NCI-H1105 treated with DMSO at 0.1 percent for 48 hours (cell line): ENCODE measurements around the gene PDE11A.

Experiments
- DNase-seq: peaks from one replicate; lab custom pipeline; 2025; lab: John Stamatoyannopoulos, UW

The PDE11A gene

DNA sequence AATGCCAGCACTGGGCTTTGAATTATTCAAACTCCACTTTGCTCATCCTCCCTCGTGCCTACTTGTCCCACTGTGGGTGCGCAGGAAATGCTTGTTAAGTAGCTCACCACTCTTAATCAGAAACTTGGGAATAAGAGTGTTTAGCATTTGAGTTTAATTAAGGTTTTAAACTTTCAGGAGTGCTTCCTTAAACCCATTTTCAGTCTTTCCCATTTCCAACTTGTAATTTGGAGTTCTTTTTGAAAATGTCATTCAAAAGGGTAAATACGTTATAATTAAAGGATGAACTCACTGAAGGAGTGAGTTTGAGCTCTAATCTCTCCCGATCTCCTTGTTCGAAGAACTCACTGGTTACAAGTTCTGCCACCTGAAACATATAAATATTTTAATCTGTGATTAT, 403.4 kb downstream of the PDE11A start:
- no peak for DNase-seq

DNA sequence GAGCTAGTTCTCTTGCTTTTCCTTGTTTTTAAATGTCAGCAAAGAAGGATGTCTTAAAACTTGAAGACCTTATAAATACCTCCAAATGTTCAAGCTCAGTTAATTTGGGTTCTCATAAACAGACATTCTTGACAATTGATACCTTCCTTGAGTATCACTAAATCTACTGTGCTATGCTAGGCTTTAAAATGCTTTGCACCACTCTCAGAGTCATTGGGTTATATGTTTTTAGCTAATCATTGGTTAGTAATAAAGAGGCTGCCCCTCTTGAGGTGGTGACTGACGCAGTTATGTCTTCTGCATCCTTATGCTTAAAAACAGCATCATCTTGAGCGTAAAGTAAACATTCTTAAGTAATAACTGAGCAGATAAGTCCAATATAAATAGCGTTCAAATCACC, 404.0 kb downstream of the PDE11A start:
- DNase-seq = no peak

DNA sequence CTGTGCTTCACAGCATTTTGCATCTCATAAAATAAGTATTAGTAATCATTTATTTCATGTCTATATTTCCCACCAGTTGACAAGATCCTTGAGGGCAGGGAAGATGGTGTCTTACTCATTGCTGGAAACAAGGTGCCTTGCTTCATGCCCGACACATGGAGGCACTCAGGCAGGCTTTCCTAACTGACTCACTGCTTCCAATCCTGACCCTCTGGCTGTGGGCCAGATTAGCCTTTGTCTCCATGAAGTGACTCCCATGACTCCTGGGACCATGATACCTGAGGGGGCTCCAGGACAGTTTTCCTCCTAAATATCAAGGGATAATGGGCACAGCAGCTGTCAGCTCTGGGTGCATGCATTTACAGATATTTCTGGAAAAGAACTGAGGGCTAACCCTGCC, 405.0 kb downstream of the PDE11A start:
- DNase-seq = no peak

DNA sequence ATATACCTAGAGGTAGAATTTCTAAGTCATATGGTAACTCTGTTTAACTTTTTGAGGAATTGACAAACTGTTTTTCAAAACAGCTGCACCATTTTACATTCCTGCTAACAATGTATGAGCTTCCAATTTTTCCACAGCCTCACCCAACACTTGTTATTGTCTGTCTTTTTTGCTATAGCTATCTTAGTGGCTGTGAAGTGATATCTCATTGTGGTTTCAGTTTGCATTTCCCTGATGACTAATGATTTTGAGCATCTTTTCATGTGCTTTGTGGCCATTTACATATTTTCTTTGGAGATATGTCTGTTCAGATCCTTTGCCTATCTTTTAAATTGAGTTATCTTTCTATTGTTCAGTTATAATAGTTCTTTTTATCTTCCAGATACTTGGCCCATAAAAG, 406.2 kb downstream of the PDE11A start:
- DNase-seq = no peak

DNA sequence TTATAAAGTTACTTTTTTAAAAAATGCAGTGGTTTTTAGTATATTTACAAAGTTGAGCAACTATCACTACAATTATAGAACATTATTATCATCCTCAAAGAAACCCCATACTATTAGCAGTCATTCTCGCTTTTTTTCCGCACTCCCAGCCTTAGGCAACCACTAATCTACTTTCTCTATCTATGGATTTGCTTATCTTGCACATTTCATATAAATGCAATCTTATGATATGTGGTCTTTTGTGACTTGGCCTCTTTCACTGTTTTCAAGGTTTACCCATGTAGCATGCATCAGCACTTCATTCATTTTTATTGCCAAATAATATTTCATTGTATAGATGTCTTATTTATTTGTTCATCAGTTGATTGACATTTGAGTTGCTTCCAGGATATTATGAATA, 406.6 kb downstream of the PDE11A start:
- DNase-seq = no peak

DNA sequence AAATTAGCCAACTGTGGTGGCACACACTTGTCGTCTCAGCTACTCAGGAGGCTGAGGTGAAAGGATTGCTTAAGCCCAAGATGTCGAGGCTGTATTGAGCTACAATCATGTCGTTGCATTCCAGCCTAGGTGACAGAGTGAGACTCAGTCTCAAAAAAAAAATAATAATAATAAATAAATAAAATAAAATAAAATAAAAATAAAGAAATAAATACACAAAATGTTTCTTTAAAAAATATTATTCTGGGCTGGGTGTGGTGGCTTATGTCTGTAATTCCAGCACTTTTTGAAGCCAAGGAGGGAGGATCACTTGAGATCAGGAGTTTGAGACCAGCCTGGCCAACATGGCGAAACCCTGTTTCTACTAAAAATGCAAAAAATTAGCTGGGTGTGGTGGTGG, 407.2 kb downstream of the PDE11A start:
- no peak for DNase-seq

DNA sequence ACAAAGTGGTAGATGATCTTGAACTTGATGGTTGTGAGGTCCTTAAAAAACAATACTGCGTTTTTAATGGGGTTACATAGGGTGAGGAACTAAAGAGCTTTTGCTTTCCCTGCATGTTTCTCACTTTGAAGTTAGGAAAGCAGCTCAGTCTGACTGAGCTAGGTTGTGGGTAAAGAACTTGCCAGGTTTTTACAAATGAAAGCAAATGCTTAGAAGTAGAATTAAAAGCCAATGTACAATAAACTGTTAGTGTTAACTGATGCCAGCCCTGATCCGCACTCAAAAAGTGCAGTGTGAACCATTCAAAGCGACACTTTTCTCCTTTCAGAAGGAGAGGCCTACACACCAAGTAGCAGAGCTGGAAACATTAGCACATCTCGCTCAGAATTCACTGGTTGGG, 409.7 kb downstream of the PDE11A start:
- no peak for DNase-seq

DNA sequence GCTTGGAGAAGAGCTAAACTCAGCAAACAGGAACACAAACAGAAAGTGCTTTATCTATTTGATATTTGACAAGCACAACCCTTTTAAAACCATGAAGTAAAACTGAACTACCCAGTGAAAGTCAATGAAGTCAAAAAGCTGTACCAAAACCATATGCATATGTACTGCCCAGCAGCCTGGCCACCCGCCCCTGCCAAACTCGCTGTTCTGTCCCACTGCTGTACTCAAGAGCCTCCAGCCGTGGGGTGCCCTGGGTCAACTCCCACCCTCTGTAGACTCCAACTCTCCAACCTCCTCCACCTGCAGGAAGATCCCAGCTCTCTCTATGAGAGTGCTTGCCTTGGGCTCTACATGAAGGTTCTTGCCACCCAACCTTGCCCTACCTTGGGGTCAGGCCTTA, 411.8 kb downstream of the PDE11A start:
- no peak for DNase-seq

DNA sequence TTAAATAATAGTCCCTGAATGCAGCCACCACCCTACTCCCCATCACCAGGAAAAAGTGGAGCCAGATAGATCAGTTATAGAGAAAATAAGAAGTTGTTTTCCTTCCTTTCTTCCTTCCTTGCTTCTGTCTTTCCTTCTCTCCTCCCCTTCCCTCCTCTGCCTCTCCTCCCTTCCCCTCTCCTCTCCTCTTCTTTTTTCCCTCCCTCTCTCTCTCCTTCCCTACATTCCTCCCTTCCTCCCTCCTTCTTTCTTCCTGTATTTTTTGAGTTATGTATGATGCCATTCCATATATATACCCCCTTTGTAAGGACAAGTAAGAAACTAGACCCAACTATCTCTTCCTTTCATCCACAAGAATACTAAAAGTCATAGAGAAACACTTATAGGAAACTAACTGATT, 414.3 kb downstream of the PDE11A start:
- DNase-seq = no peak

DNA sequence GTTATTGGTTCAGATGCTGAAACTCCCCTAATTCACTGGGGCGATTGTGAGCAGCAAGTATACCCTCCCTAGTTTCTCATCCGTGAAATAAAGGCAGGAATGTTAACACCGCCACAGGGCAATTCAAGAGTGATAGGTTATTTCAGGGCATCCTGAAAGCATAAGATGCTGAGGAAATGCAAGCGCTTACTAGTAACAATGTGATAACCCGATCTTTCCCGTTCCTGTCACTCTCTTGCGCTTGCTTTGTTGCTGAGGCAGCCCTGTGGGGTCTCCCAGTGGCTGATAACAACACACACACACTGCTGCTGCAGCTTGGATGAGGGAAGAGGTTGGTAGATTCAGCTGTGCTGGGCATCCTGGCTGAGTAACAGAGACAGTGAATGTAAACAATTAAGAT, 420.7 kb downstream of the PDE11A start:
- no peak for DNase-seq

DNA sequence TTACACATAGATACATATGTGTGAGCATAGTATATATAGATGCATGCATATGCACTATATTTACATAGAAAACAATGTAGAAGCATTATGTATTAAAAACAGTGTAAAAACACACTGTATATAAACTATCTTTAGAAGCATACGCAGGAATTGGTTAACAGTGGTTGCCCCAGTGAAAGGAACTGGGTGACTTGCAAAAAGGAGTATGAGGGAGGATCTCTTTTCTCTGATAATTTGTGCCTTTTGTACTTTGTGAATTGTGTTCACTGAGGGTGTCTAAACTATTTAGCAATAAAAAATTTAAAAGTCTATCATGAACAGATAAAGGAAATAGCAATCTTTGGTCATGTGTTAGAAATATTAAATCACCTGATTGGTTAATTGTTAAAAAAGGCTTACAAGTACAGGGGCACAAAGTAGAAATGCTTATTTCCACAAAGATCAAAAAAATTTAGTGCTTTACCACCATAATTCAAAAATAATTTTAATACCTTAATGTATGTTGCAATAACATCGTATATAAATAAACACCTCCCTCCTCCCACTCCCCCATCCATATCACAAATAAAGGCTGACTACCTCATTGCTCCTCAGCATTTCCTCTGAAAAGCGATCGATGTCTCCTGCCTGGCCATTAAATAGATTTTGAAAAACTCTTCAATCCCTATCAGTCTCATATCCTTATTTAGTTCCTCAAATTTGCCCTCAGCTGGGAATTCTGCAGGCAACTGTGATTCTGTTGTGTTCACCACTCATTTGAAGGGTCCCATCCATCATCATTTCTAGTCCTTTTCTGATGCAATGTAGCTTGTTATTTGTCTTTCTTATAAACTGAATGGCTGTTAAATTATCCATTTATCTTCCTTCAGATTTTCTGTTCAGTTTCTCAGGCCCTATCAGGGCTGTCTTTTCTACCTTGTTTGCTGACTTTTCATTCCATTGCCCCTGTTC, 422.7 kb downstream of the PDE11A start:
- no peak for DNase-seq

DNA sequence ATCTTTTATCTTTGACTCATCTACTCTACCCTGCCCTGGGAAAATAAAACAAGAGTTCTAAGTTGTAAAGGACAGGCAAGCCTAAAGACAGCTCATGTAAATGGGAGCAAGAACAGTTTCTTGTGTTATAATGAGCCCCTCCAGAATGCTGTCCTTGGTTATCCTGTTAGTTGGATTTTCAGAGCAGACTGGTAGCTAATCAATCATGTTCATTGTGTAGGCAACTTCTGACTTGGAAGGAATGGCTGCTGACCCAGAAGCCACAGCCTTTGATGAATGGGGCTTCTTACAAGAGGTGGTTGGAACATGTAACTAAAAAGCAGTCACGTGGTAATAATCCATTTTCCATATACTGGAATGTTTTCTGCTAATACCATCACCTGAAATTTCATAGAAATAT, 425.8 kb downstream of the PDE11A start:
- DNase-seq = no peak

DNA sequence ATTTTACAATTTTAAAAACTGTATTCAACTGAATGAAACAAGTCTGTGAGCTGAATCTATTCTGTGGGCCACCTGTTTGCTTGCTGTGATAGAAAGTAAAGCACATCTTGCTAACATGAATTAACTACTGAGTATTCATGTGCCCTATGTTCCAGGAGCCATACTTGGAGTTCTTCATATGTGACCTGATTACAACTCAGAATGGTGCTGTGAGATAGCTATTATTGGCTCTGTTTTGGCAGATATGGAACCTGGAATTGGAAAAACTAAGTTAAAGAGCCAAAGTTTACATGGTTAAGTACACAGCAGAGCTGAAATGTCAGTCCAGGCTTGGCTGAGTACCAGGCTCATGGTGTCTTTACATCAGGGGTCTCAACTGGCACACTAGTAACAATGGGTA, 426.3 kb downstream of the PDE11A start:
- DNase-seq = no peak

DNA sequence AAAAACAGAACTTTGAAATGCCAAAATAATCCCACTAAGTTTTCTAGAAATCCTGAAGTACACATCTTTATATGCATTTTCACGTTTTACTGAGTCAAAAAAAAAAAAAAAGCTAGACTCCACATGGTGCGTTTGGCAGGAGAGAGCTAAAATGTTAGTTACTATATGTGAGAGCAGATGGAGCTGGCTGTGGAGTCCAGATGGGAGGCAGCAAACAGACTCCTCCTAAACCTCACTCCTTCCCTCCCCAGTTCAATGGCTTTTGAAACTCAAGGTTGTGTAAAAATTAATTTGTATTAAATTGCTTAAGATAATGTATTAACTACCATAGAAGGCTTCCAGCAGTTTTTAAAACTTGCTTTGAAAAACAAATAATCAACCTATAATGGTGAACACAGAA, 431.2 kb downstream of the PDE11A start:
- no peak for DNase-seq

DNA sequence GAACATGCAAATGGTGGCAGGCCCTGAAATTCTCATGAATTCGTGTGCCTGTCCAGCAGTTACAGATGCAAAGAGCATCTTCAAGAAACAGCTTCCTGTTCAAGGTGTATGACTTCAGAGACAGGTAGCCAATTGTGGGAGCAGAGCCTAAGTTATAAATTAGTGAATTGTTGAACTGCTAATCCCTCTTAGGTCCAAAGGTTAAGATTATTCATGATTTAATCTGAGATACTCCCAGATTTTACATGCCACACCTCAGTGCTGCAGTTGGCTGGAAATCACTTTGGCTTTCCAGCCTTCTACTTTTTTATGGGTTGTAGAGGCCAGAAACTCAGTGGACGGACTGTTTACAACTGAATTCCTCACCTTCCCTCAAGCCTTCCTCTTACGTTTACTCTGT, 432.2 kb downstream of the PDE11A start:
- DNase-seq = no peak

DNA sequence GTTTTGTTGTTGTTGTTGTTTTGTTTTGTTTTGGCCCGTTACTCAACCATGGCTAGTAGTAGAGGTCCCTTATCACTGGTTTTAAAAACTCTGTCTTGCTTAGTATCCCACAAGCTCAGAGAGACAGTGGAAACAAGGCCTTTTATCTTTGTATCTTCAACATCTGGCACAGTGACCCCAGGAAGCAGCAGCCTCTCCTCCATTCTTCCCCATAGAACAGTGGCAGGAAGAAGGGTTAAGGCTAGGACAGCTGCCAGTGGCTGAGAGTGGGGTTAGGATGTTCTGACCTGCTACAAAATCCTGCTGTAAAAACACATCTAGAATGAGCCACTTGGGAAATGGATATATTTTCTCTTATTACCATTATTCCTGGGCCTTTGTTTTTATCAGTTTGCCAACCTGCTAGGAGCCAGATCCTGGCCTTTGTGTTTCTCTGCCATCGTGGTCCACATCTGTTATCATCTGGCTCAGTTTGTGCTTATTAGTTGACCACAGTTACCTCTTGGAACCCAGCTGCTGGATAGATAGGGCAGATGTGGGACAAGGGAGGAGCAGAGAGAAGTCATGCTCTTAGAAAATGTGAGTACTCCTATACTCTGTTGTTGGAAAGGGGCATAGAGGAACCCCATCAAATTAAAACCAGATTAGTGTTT, 433.2 kb downstream of the PDE11A start:
- no peak for DNase-seq

DNA sequence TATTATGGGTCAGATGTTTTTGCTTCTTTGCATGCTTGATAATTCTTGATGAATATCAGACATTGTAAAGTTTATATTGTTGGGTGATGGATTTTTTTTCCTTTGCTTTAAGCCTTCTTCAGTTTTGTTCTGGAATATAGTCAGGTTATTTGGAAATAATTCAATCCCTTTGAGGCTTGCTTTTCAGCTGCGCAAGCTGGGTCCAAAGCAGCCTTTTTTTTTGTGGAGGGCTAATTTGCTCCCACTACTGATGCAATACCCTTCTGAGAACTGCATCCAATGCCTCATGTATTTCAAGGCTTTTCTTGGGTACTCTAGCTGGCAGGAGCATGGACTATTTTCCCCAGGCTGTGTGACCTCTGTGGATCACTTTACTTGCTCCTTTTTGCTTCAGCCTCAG, 434.1 kb downstream of the PDE11A start:
- DNase-seq = no peak

DNA sequence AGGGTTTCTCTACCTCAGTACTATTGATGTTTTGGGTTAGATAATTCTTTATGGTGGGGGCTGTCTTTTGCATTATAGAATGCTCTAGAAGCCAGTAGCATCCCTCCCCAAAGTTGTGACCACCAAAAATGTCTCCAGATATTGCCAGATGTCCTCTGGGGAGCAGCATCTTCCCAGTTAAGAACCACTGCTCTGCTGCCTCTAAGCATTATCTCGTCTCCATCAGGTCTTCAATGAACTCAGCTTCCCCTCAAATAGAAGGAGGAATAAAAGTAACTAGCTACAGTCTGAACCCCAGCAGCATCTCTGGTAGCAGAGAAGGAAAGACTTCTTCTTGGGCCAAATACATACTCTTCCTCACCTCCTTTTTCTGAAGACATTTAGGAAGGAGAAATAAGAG, 435.9 kb downstream of the PDE11A start:
- no peak for DNase-seq

DNA sequence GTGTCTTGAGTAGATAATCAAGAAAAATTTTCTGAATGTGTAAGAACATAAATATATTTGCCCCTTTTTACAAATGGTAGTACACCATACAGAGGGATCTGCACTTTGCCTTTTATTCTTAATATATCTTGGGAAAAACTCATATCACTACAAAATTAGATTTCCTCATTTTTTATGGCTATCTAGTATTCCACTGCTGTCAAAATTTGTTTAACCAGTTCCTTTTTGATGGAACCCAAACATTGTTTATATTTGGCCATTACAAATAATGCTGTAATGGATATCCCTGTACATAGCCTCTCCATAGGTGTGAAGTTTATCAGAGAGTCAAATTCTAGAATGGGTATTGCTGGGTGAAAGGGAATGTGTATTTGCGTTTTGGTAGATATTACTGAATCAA, 436.9 kb downstream of the PDE11A start:
- DNase-seq = no peak

DNA sequence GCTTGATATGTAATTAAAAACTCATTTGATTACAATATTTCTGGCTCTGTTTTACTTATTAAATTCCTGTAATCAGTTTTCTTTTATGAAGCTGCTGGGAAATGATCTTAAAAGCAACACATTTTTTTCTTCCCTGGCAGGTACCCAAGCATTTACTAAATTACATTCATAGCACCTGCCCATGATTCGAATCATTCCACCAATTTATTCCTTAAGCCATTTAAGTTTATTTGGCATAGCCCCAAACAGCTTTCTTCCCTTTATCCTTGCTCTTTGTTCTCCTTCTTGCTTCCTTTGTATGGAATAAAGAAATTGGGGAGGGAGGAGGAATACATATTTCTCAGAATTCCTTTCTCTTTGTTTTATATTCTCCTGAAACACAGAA, 438.7 kb downstream of the PDE11A start:
- DNase-seq = peak; percentile 42

DNA sequence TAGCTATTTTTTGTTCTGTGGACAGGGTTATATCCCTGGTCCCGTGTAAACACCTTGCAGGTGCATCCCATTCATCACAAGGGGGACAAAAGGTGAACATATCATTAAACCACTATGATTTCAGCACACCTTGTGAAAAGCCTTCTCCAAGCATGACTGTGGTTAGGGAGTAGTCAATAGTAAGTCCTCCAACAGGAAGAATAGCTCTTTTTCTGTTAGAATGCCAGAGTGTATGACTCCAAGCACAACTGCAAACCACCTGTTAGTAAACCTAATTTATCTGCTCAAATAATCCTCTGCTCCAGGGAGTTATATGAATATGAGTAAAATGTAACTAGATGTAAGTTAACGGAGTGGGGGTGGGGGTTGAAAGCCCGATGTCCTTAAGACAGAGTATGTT, 439.5 kb downstream of the PDE11A start:
- DNase-seq = no peak

DNA sequence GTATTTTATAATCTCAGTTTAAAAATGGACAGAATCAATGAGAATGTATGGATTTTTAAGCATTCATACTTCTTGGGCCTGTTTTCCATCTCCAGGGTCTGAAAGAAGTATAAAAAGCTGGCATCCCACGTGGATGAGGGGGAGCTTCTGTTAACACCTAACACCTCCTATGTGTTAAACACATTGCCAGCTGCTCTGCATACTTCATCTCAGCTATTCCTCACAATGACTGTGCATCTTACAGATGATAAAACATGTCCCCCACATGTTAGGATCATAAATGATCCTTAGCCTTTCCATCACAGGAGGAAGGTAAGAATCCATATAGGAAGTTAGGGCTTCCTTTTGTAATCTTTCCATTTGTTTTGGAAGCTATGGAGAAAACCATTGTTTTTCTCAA, 440.9 kb downstream of the PDE11A start:
- no peak for DNase-seq

DNA sequence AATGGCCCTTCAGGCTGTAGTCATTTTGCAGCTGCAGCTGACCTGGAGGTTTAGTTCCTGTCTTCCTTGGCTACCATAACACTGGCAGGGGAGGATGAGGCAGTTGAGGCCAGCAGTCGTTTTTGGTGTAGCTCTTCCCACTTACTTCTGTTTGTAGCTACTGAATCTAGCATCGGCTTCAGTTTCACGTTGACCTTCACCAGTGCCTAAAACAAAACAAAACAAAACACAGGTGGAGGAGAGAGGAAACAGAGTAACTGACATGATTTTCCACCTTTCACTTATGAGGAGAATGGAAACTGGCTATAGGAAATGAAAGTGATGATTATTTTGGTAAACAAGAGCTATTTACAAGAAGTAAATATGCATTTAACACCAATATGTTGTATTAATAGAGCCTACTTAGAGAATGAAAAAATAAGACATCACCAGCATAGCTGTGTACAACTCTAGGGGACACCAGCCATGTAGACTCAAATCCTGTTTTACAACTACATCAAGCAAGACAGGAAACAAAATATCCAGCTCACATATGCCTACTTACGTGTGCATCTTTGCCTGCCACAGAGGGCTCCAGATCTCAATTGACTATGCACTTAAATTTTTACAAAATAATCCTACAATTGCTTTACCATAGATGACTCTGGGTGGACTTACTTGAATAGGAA, 443.1 kb downstream of the PDE11A start:
- no peak for DNase-seq
